ENCODE results near the gene CTSZ. TPM values are rescaled to one million over a fixed set of nuclear protein-coding genes. Genes with fewer than 3 reads are reported as not detected.

The CTSZ gene
- total RNA-seq, 1 donor from 2014 or later, result 278 TPM

DNA sequence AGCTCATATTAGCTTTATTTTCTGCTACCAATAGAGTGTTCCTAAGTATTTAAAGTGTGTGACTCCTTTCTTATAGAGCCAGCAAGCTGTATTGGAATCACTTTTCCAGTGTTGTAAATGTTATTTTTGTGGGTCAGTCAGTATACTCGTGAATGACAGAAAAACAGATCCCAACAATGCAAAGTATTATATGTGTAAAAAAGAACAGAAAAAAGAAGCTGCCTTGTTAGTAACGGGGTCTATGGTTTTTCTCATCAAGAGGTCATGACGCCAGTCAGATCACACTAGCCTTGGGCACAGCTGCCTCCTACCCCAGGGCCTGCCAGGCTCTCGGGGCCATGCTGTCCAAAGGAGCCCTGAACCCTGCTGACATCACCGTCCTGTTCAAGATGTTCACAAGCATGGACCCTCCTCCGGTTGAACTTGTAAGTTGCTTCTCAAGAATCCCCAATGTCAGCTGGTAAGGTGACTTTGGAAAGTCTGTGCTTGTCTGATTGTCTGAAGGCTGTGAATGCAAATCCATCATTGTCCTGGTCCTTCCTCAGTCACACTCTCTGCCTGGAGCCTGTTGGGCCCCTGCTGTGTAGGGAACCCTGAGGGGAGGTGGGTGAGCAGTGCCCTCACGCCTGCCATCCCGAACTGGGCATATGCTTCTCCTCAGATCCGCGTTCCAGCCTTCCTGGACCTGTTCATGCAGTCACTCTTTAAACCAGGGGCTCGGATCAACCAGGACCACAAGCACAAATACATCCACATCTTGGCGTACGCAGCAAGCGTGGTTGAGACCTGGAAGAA is 16.2 kb downstream of the CTSZ start:
- Mint-ChIP-seq H3K36me3 (ENCODE audit: low read depth) (peaks cover 95% of the 10 kb centered on the region), H3K4me3 (no peak overlapping the region), H3K27me3 (no peaks in the 10 kb centered on the region), H3K9me3 (no peaks in the 10 kb centered on the region), H3K4me1 (peaks cover 34% of the 10 kb centered on the region), H3K27ac (no peak overlapping the region)
- POLR2A ChIA-PET, result interaction anchor here (0.9 to 1.5 kb wide), 8 partner anchors 8 to 42 kb away, joined by 3 to 5 read pairs (median 3); partner anchors contain the start of gene ATP5F1E
- no peak for TF ChIP-seq CTCF (IDR thresholded peaks at IDR 0.05)
- intact Hi-C loops (cut with micrococcal nuclease), result loop anchor here (1.0 kb wide), 1 partner anchor 13 kb away; no protein-coding TSS in a partner anchor
- ATAC-seq (ENCODE audit: low read depth), result no peak
- no peak for DNase-seq
- CTCF ChIA-PET, result no interaction called here

GRCh38 chr20:58989196-58989595 is 17.9 kb downstream of the CTSZ start:
- no peak for ATAC-seq (ENCODE audit: low read depth)
- POLR2A ChIA-PET, result interaction anchor here (0.6 to 0.7 kb wide), 2 partner anchors 16 to 18 kb away, joined by 3 read pairs; no protein-coding TSS in a partner anchor
- no peaks in the 10 kb centered on the region for H3K9me3 Mint-ChIP-seq
- H3K27me3 Mint-ChIP-seq, result no peaks in the 10 kb centered on the region
- CTCF ChIA-PET, result no interaction called here
- intact Hi-C loops (cut with micrococcal nuclease), result no loop called here
- peaks cover 82% of the 10 kb centered on the region for H3K36me3 Mint-ChIP-seq (ENCODE audit: low read depth)
- no peak for TF ChIP-seq CTCF (IDR thresholded peaks at IDR 0.05)
- H3K4me1 Mint-ChIP-seq, result peaks cover 27% of the 10 kb centered on the region
- no peak overlapping the region for H3K4me3 Mint-ChIP-seq
- peak overlapping the region; percentile 35 for H3K27ac Mint-ChIP-seq
- DNase-seq, result no peak

DNA sequence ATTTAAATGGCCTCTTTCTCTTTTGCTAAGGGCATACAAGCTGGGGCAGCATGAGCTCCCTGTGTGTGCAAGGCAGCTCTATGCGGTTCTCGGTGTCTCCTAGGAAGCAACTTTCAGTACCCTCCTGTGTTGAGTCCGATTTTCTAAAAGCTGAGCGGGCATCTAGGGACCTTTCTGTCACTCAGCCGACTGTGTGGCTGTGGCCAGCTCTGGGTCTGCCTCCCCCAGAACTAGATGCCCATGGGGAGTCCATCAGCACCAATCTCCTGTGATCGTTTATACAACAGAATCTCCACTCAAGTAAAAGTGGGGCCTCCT is 18.5 kb downstream of the CTSZ start:
- no peak for DNase-seq
- Mint-ChIP-seq H3K36me3 (ENCODE audit: low read depth) (peaks cover 75% of the 10 kb centered on the region), H3K27me3 (no peaks in the 10 kb centered on the region), H3K4me1 (peaks cover 27% of the 10 kb centered on the region), H3K4me3 (no peak overlapping the region), H3K9me3 (no peaks in the 10 kb centered on the region), H3K27ac (no peak overlapping the region)
- POLR2A ChIA-PET, result interaction anchor here (0.7 kb wide), 1 partner anchor 87 kb away, joined by 4 read pairs; no protein-coding TSS in a partner anchor
- intact Hi-C loops (cut with micrococcal nuclease), result no loop called here
- CTCF ChIA-PET, result no interaction called here
- no peak for ATAC-seq (ENCODE audit: low read depth)
- no peak for TF ChIP-seq CTCF (IDR thresholded peaks at IDR 0.05)

- H3K27ac Mint-ChIP-seq, result peak overlapping the region; percentile 43
- H3K4me1 Mint-ChIP-seq, result peaks cover 26% of the 10 kb centered on the region
- ChIA-PET POLR2A (interaction anchor here (0.7 kb wide), 1 partner anchor 87 kb away, joined by 4 read pairs; no protein-coding TSS in a partner anchor), CTCF (no interaction called here)
- peaks cover 70% of the 10 kb centered on the region for H3K36me3 Mint-ChIP-seq (ENCODE audit: low read depth)
- no peaks in the 10 kb centered on the region for H3K27me3 Mint-ChIP-seq
- H3K4me3 Mint-ChIP-seq, result no peak overlapping the region
- ATAC-seq (ENCODE audit: low read depth) (no peak), DNase-seq (no peak)
- H3K9me3 Mint-ChIP-seq, result no peaks in the 10 kb centered on the region
- no peak for TF ChIP-seq CTCF (IDR thresholded peaks at IDR 0.05)
- intact Hi-C loops (cut with micrococcal nuclease), result no loop called here
Observed at GRCh38 chr20:58987790-58988564, 19.1 kb downstream of the CTSZ start.

- no peaks in the 10 kb centered on the region for H3K27me3 Mint-ChIP-seq
- POLR2A ChIA-PET, result no interaction called here
- peaks cover 61% of the 10 kb centered on the region for H3K36me3 Mint-ChIP-seq (ENCODE audit: low read depth)
- no peak for TF ChIP-seq CTCF (IDR thresholded peaks at IDR 0.05)
- no peak overlapping the region for H3K4me3 Mint-ChIP-seq
- intact Hi-C loops (cut with micrococcal nuclease), result no loop called here
- ATAC-seq (ENCODE audit: low read depth), result no peak
- peaks cover 28% of the 10 kb centered on the region for H3K4me1 Mint-ChIP-seq
- DNase-seq, result no peak
- CTCF ChIA-PET, result no interaction called here
- no peaks in the 10 kb centered on the region for H3K9me3 Mint-ChIP-seq
- H3K27ac Mint-ChIP-seq, result peak overlapping the region; percentile 43
Observed at GRCh38 chr20:58986968-58987517, 20.0 kb downstream of the CTSZ start.

Data from activated B cell treated with CpG ODN at 0.5 μM for 24 hours (primary cell).